Osteoblast (primary cell): ENCODE results near the gene HOXB6. TPM values are rescaled to one million over a fixed set of nuclear protein-coding genes. Genes with fewer than 3 reads are reported as not detected.

Experiments used
- DNase-seq: peaks from one replicate; pipeline ENCODE4 v3.0.0; 2011; ENCODE audit warnings: low spot score, mixed read lengths; ENCODE audit not compliant: insufficient read length; ENCODE audit errors: missing footprints
- H2AFZ ChIP-seq: 2 replicates; pipeline ENCODE4 v1.6.0; 2011; ENCODE audit warnings: mild to moderate bottlenecking, low read length
- H3K27ac ChIP-seq: 2 replicates; pipeline ENCODE4 v1.5.1; 2011; ENCODE audit warnings: mild to moderate bottlenecking, low read depth, low read length, moderate library complexity
- H3K27me3 ChIP-seq: 2 replicates; pipeline ENCODE4 v1.6.0; 2012; ENCODE audit warnings: mild to moderate bottlenecking, control low read depth, inconsistent platforms, low read length, moderate library complexity; ENCODE audit not compliant: insufficient read depth
- H3K36me3 ChIP-seq: 2 replicates; pipeline ENCODE4 v1.5.1; 2011; ENCODE audit warnings: mild to moderate bottlenecking, low read length, control low read depth, moderate library complexity; ENCODE audit not compliant: insufficient read depth
- H3K4me1 ChIP-seq: 2 replicates; pipeline ENCODE4 v1.5.1; 2011; ENCODE audit warnings: mild to moderate bottlenecking, low read length, control low read depth, moderate library complexity; ENCODE audit not compliant: insufficient read depth
- H3K4me2 ChIP-seq: 2 replicates; pipeline ENCODE4 v1.6.0; 2011; ENCODE audit warnings: mild to moderate bottlenecking, low read length; ENCODE audit not compliant: insufficient read depth
- H3K4me3 ChIP-seq: fragments of 200-600 bp; sonication (generic); 3 replicates; pipeline ENCODE4 v1.5.1; 2012; ENCODE audit warnings: mild to moderate bottlenecking, low read length, inconsistent platforms; ENCODE audit not compliant: insufficient read depth
- H3K79me2 ChIP-seq: 2 replicates; pipeline ENCODE4 v1.6.0; 2012; ENCODE audit warnings: mild to moderate bottlenecking, low read length, control low read depth, inconsistent platforms; ENCODE audit not compliant: insufficient read depth
- H3K9me3 ChIP-seq: 2 replicates; pipeline ENCODE4 v1.5.1; 2011; ENCODE audit warnings: low read depth, low read length, control low read depth
- H4K20me1 ChIP-seq: 2 replicates; pipeline ENCODE4 v1.6.0; 2012; ENCODE audit warnings: mild to moderate bottlenecking, low read length, control low read depth; ENCODE audit not compliant: insufficient read depth
- CTCF ChIP-seq: IDR thresholded peaks from 2 replicates; pipeline ENCODE4 v1.5.1; 2011; ENCODE audit warnings: mild to moderate bottlenecking, low read depth, low read length, moderate library complexity; ENCODE audit errors: extremely low read depth
- total RNA-seq: library from RNA; depleted of rRNA; stranded (reverse); fragments of >200 nt; gene quantifications from 2 replicates; pipeline ENCODE4 v1.2.3, GENCODE V29; 2012

The HOXB6 gene
- total RNA-seq, 1 donor, result 0.72 TPM

GRCh38 chr17:48561884-48562810 is 42.6 kb downstream of the HOXB6 start:
- Histone ChIP-seq H3K79me2 (no peaks in the 10 kb centered on the region), H3K4me3 (no peak overlapping the region), H3K4me2 (no peak overlapping the region), H3K4me1 (no peaks in the 10 kb centered on the region), H3K27ac (no peak overlapping the region), H2AFZ (no peak overlapping the region), H3K36me3 (no peaks in the 10 kb centered on the region), H3K9me3 (no peaks in the 10 kb centered on the region), H4K20me1 (no peaks in the 10 kb centered on the region), H3K27me3 (peaks cover 89% of the 10 kb centered on the region)
- DNase-seq, result no peak
- TF ChIP-seq CTCF, result no peak

DNA sequence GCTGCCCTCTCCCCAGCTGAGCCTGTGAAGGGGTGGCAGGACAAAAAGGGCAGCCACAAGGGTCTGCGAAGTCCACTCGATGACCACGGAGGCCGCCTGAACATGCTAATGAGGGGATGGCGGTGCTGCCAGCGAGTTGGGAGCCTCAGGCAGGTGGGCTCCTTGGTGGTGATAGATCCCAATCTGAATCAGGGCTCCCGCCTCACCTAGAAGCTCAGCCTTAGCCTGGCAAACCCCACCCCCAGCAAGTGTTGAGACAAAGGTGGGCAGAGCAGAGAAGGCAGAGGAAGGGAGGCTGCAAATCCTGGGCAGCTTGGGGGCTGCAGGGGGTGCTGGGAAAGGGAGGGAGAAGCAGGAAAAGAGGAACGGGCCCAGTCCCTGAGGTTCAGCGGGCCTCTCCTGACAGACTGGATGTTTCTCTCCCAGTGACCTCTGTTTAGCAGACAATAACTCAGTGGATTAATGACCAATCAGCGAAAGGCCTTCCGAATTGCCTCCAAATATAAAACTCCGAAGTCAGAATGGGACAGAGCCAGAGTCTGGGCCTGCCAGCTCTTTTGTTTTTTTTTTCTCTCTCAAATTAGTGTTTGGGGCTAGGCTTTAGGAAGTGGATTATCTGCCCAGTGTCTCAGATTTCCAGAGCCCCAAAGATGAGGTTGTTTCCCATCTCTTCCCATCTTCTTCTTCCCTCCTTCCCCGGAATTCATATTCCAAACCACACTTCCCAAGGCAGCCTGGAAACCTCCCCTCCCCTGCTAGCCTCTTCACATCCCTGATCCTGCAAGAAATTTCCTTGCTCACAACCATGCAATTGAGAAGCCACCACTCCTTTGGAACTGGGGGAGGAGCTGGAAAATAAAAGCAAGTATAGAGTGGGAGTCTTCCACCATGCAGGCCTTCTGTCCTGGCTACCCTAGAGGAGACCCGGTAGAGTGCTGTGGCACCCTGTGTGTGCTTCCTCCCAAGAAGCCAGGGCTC is 44.7 kb downstream of the HOXB6 start:
- peaks cover 82% of the 10 kb centered on the region for H3K27me3 ChIP-seq
- H2AFZ ChIP-seq, result no peak overlapping the region
- H3K79me2 ChIP-seq, result no peaks in the 10 kb centered on the region
- no peak for DNase-seq
- no peaks in the 10 kb centered on the region for H3K4me1 ChIP-seq
- TF ChIP-seq CTCF, result no peak
- H3K27ac ChIP-seq, result no peak overlapping the region
- no peaks in the 10 kb centered on the region for H3K9me3 ChIP-seq
- H3K4me2 ChIP-seq, result no peak overlapping the region
- H3K36me3 ChIP-seq, result no peaks in the 10 kb centered on the region
- no peak overlapping the region for H3K4me3 ChIP-seq
- H4K20me1 ChIP-seq, result no peaks in the 10 kb centered on the region

DNA sequence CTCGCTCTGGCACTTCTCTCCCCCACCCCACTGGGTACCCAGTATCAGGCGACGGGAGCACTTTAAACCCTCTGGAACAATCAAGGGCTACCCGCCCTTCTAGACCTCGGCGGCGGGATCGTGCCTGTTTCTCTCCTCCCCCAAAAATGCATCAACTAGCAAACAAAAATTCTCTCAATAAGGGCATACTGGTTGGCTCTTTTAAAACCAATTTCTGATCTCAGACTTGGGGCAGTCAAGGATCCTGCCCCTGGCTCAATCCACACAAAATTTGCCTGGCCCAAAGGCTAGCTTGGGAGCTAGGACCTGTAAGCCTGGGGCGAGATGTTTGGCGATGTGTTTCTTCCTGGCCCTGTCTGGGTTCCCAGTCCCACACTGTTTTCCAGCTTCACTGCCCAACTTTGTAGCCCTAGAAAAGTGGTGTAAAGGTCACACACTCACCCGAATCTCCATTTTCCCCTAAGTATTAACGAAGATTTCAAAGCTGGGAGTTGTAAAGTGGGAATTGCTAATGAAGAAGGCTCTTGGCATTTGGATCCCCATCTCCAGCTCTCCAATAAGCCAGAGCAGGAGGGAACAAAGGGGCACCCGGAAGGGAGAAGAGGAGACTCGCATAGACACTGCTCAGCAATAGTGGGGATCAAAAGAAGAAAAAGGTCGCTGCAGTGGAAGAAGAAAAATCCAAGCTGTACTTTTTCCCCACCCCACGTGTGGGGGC is 45.5 kb downstream of the HOXB6 start:
- Histone ChIP-seq H3K9me3 (no peaks in the 10 kb centered on the region), H3K4me1 (no peaks in the 10 kb centered on the region), H3K79me2 (no peaks in the 10 kb centered on the region), H3K27me3 (peaks cover 82% of the 10 kb centered on the region), H4K20me1 (no peaks in the 10 kb centered on the region), H2AFZ (no peak overlapping the region), H3K36me3 (no peaks in the 10 kb centered on the region), H3K4me3 (no peak overlapping the region), H3K4me2 (no peak overlapping the region), H3K27ac (no peak overlapping the region)
- no peak for DNase-seq
- TF ChIP-seq CTCF, result no peak
